Stimulated activated CD4-positive, alpha-beta T cell treated with anti-CD3 and anti-CD28 coated beads, Interleukin-4, amount 100 ng/mL, for 1 hour (primary cell): Measurements from ENCODE around the gene CDCA3.
A peak's percentile ranks its signal among the peaks of the same experiment; 100 is the strongest.

Experiments used
- DNase-seq: peaks from one replicate; pipeline ENCODE4 v3.0.0-alpha.2; 2020

The CDCA3 gene

DNA sequence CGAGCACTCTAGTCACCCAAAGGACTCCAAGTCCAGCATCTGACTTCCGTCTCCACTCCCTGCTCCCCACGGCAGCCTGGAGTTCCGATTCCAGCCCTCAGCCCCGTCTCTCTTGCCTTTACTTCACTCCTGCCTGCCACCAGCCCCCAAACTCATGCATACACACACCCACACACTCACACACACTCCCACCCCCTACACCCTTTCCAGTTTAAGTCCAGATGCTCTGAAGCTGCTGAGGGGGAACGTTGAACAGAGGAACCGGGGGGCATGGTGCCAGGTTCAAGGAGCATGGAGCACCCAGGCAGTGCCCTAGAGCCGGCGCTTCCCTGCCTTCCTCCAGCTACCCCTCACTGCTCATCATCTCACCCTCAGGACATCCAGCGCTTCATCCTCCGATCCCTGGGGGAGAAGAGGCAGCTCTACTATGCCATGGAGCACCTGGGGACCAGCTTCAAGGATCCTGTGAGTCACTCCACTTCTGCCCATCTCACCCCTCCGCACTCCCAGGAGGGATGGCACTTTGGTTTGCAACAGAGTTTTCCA is 19.6 kb downstream of the CDCA3 start:
- no peak for DNase-seq

GRCh38 chr12:6830999-6831398 is 20.1 kb downstream of the CDCA3 start:
- no peak for DNase-seq

DNA sequence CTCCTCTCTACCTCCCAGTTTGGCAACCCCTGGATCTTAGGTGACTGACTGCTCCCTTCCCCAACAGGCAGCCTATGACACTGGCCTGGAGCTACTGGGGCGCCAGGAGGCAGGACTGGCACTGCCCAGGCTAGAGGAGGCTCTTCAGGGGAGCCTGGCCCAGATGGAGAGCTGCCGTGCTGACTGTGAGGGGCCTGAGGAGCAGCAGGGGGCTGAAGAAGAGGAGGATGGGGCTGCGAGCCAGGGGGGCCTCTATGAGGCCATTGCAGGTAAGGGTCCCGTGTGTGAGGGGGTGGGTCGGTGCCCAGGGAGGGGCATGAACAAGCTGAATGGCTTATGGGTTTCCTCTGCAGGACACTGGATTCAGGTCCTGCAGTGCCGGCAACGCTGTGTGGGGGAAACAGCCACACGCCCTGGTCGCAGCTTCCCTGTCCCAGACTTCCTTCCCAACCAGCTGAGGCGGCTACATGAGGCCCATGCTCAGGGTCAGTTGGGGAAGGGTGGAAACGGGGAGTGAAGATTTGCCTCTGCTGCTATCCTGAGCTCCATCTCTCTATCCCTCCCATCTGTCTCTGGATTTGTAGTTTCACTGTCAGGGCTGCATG is 20.7 kb downstream of the CDCA3 start:
- no peak for DNase-seq

GRCh38 chr12:6829536-6830220 is 21.4 kb downstream of the CDCA3 start:
- DNase-seq: no peak

GRCh38 chr12:6828781-6829535 is 22.1 kb downstream of the CDCA3 start:
- peak; percentile 49 for DNase-seq

DNA sequence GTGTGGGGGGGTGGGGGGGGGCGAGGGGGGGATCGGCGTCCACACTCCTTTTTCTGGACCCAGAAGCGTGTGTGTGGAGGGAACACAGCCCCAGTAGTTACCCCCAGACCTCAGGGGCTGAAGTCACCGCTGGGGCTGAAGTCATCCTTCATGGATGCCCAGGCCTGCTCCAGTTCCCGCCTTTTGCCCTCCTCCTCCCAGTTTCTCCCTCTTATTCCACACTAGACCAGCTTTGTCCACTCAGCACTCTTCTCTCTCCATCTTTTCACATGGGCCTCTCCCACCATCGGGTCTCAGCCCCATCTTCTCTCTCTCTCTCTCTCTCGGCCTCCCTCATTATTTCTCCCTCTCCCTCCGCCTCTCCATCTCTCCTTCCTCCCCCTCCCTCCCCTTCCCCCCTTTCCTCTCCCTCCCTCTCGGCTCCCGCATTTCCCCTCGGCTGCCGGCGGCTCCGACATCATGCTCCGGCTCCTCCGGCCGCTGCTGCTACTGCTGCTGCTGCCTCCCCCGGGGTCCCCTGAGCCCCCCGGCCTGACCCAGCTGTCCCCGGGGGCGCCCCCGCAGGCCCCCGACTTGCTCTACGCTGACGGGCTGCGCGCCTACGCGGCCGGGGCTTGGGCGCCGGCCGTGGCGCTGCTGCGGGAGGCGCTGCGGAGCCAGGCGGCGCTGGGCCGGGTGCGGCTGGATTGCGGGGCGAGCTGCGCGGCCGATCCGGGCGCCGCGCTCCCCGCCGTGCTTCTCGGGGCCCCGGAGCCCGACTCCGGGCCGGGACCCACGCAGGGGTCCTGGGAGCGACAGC is 22.9 kb downstream of the CDCA3 start, which contains the start of gene P3H3:
TSS of gene P3H3 (plus strand) at position 426 of the 799 bp plus-strand sequence. CDS start at position 460, 34 bp downstream.
- peak; percentile 32 for DNase-seq

- DNase-seq: peak; percentile 56
Observed at GRCh38 chr12:6827437-6827911, 23.6 kb downstream of the CDCA3 start.

GRCh38 chr12:6826734-6827436 is 24.2 kb downstream of the CDCA3 start:
- no peak for DNase-seq

- DNase-seq: no peak
Observed at GRCh38 chr12:6826125-6826733, 24.9 kb downstream of the CDCA3 start.

DNA sequence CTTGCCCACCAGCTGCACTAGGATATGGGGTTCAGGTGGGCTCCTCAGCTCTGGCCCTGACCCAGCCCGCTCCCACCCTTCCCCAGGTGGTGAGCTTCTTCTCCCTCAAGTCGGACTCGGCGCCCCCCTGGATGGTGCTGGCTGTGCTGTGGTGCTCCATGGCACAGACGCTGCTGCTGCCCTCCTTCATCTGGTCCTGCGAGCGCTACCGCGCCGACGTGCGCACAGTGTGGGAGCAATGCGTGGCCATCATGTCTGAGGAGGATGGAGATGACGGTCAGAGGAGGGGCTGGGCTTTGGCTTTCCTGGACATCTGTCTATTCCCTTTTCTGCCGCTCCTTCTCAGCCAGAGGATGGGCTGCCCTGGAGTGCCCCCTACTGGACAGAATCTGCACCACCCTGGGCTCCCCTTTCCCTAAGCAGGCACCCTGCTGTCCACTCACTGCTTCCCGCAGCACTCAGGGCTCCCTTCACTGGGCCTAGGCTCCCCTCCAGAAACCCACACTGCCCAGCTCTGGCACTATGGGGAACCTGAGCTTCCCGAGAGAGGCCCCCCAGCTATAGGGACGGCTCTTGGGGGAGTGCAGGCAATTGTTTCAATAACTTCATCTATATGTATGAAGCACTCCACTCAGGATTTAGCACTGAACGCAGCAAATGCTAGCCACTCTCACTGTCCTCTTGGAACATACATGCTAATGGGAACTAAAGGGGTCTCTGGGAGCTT is 25.5 kb downstream of the CDCA3 start:
- DNase-seq: peak; percentile 83

DNA sequence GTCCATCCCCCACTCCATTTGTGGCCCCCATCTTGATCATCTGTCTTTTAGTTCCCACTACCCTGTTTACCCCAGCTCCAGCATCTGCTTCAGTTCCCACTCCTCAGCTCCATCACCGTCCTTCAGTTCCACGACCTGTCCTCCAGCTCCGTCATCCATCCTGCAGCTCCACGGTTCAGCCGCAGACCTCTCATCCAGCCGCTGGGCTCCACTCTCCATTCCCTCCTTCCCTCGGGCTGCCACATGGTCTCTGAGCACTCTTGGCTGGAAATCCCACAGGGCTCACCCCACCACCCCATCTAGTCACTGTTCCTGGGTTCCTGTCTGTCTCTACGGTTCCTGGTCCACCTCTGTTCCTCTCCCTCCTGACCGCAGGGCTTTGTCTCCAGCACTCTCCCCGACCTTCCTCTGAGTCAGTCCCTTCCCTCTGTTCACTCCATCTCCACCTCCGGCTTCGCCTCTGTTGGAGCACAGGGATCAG is 26.1 kb downstream of the CDCA3 start:
- DNase-seq: no peak

DNA sequence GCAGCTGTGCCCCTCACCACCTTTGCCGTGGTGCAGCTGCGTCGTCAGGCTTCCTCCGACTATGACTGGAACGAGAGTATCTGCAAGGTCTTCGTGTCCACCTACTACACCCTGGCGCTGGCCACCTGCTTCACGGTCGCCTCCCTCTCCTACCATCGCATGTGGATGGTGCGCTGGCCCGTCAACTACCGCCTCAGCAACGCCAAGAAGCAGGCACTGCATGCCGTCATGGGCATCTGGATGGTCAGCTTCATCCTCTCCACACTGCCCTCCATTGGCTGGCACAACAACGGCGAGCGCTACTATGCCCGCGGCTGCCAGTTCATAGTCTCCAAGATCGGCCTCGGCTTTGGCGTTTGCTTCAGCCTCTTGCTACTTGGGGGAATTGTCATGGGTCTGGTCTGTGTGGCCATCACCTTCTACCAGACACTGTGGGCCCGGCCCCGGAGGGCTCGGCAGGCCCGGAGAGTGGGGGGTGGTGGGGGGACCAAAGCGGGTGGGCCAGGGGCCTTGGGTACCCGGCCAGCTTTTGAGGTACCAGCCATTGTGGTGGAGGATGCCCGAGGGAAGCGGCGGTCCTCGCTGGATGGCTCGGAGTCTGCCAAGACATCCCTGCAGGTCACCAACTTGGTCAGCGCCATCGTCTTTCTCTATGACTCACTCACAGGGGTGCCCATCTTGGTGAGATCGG is 26.9 kb downstream of the CDCA3 start:
- no peak for DNase-seq

DNA sequence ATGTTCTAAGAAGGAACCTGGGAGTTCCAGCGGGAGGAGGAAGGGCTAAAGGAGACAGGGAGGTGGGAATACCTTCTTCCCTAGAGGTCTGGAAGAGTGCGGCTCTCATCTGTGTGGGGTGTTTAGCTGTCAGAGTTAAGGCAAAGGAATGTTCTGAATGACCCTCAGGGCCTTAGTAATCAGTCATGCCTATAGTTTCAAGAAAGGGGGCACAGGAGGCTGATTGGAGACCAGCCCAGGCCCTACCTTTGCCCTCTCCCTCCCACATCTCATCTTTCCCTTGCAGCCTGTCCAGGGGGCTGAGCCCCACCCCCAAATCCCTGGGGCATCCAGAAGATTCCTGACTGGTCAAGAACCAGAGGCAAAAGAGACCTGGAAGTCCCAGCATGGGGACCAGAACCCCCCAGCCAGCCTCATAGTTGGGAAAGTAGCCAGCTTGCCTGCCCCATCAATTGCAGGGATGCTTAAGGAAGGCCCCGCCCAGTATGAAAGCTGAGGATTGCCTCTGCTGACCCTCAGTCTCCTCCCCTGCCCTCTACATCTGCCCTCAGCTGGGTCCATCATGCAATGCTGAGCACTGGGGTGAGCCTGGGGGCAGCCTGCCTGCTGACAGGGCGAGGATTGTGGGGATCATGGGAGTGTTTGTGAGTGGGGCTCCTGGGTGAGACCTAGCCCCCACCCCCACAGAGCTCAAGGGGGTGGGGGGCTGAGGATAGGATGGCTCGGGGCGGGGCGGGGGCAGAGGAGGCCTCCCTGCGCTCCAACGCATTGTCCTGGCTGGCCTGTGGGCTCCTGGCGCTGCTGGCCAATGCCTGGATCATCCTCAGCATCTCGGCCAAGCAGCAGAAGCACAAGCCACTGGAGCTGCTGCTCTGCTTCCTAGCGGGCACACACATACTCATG is 27.7 kb downstream of the CDCA3 start:
- DNase-seq: no peak

DNA sequence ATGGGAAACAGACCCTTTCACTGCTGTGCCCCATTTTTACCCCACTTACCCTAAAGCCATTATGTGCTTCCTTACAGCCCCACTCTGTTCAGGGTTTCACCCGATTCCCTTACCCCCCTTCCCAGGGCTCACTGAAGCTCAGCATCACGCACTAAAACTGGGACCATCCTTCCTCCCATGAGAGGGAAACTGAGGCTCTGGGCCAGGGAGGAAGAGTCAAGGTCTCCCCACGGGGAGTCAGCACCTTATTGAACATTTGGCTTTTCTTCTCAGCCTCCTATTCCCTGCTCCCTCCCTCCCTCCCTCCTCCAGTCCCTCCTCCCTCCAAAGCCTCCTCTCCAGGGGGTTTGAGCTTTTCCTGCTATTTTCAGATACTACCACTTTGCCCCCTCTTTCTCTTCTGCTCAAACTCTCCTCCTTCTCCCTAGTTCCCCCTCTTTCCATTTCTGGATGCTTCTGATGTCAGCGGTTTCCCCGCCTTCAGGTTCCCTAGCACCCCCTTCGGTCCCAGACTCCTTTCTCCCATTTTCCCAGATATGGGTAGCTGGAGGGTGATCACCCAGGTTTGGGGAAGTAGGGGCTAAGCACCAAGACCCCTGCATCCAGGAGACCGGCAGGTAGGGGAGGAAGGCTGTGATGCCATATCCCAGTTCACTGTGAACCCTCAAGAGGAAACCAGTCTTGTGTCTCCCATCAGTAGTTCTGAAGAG is 28.5 kb downstream of the CDCA3 start:
- DNase-seq: no peak

DNA sequence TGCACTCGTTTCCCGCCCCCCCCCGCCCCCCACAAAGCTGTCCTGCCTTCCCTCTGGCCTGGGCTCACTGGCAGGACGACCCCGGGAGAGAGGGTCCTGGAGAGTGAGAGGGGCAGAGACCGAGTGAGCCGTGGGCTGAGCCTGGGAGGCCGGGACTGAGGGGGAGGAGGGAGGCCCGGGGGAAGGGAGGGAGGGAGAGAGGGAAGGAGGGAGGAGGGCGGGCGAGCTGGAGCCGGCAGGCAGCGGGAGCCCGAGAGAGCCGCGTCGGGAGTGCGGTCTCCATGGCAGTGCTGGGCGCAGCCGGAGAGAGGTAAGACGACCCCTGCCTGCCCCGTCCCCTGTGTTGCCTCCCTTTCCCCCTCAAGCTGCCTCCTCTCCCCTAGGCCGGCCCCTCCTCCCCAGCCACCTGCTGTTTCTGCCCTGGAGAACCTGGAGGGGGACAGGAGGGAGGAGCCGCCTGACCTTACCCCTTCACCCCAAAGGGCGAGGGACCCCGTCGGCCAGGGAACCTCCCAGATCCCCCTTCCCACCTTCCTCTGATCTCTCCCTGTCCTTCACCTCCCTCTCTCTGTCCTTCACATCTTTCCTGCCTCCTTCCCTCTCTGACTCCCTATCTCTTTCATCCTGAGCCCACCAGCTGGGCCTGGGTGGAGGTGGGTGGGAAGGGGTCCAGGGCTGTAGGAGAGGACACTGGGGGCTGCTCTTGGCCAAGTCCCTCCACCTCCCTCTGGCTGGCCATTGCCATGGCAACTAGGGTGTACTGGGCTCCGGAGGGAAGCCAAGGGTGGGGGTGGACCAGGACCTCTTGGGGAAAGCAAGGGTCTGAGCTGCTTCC is 29.3 kb downstream of the CDCA3 start, which contains the start of gene GPR162:
TSS of gene GPR162 (plus strand) at position 231 of the 835 bp plus-strand sequence. CDS start 2,078 bp downstream, outside the sequence.
- DNase-seq: no peak

GRCh38 chr12:6820166-6820565 is 30.9 kb downstream of the CDCA3 start:
- DNase-seq: no peak
